ENCODE results near the gene PCAT6. TPM values are rescaled to one million over a fixed set of nuclear protein-coding genes. Genes with fewer than 3 reads are reported as not detected.

PCAT6 gene
- total RNA-seq, 1 experiment from 2014 or later = 4.8 TPM

- Histone ChIP-seq H4K20me1 (ENCODE audit: control insufficient read depth, insufficient read depth, insufficient read length) (no peaks in the 10 kb centered on the region), H3K79me2 (ENCODE audit: insufficient read depth, low read length) (no peaks in the 10 kb centered on the region), H3K79me1 (ENCODE audit: insufficient read depth, low read depth, low read length, poor library complexity, severe bottlenecking) (no peaks in the 10 kb centered on the region), H4K91ac (ENCODE audit: insufficient read length, low read depth, low read length) (no peak overlapping the region), H4K5ac (ENCODE audit: insufficient read length, low read depth, low read length) (no peak overlapping the region), H3K4ac (ENCODE audit: low read depth, low read length) (no peak overlapping the region), H3K4me2 (ENCODE audit: insufficient read depth, insufficient read length, low read length) (no peak overlapping the region), H3K27me3 (ENCODE audit: insufficient read depth, low read length) (no peaks in the 10 kb centered on the region), H3K9me3 (ENCODE audit: control insufficient read depth, low read depth, low read length) (no peaks in the 10 kb centered on the region), H3K4me1 (ENCODE audit: insufficient read depth, low read length) (no peaks in the 10 kb centered on the region), H3K23me2 (ENCODE audit: insufficient read length, low read depth, low read length, poor library complexity, severe bottlenecking) (no peaks in the 10 kb centered on the region), H2BK12ac (ENCODE audit: insufficient read length, low read depth, low read length) (no peak overlapping the region), H2BK20ac (ENCODE audit: low read depth, low read length, poor library complexity, severe bottlenecking) (no peak overlapping the region), H3K9ac (ENCODE audit: extremely low read depth, insufficient read length, low read length) (no peak overlapping the region), H3T11ph (ENCODE audit: low read length) (no peak overlapping the region), H3K56ac (ENCODE audit: insufficient read length, low read depth, low read length) (no peak overlapping the region), H2BK120ac (ENCODE audit: low read depth, low read length, poor library complexity, severe bottlenecking) (no peak overlapping the region), H3K23ac (ENCODE audit: insufficient read length, low read depth, low read length) (no peak overlapping the region), H2AFZ (ENCODE audit: low read length) (no peak overlapping the region), H4K8ac (replicated peaks; ENCODE audit: insufficient read length, low read depth, low read length) (no peak overlapping the region), H3K18ac (ENCODE audit: insufficient read length, low read depth, low read length) (no peak overlapping the region), H2BK5ac (ENCODE audit: insufficient read length, low read length) (no peak overlapping the region), H3K14ac (ENCODE audit: insufficient read depth, low read length) (no peak overlapping the region), H2AK5ac (ENCODE audit: insufficient read length, low read length) (no peak overlapping the region), H2BK15ac (ENCODE audit: low read depth, low read length) (no peak overlapping the region), H3K27ac (ENCODE audit: insufficient read length, low read depth, low read length) (no peak overlapping the region)
- no peak overlapping the region for H3K4me3 Mint-ChIP-seq
- H3K4me1 Mint-ChIP-seq = peaks cover 11 to 14% of the 10 kb centered on the region in 2 experiments
- peaks cover 0 to 2% (median 0%) of the 10 kb centered on the region in 3 experiments; a peak in 1 of 7 replicates for H3K36me3 Mint-ChIP-seq (ENCODE audit: insufficient read depth in 1 of 3, low read depth in 3 of 3)
- no CpG with 5 or more reads among the region's 11 CpGs for WGBS (ENCODE audit: extremely low coverage, insufficient read length, low lambda C conversion rate)
- DNase-seq = no peak
- H3K27me3 Mint-ChIP-seq (ENCODE audit: low read depth) = no peaks in the 10 kb centered on the region; the same call in none of the 2 replicates
- H3K27ac Mint-ChIP-seq = no peak overlapping the region; a peak in 1 of 7 replicates
- H3K9me3 Mint-ChIP-seq = no peaks in the 10 kb centered on the region; a peak in 1 of 5 replicates
- no peak for TF ChIP-seq CTCF (conservative IDR thresholded peaks at IDR 0.05)
These were observed 32.3 kb downstream of the PCAT6 start for GRCh38 chr1:202843081-202843480.
